BLaER1 (cell line): Measurements from ENCODE around the gene PCDHGA7.
A peak's percentile ranks its signal among the peaks of the same experiment; 100 is the strongest.

Source experiments
- H3K27ac ChIP-seq: shearing (Covaris generic); formaldehyde crosslinking; 2 replicates; pipeline ENCODE4 v1.8.1; 2022
- H3K27me3 ChIP-seq: shearing (Covaris generic); formaldehyde crosslinking; 2 replicates; pipeline ENCODE4 v1.8.1; 2022
- H3K36me3 ChIP-seq: shearing (Covaris generic); formaldehyde crosslinking; 2 replicates; pipeline ENCODE4 v1.8.1; 2022
- H3K4me1 ChIP-seq: shearing (Covaris generic); formaldehyde crosslinking; 2 replicates; pipeline ENCODE4 v1.8.1; 2022
- H3K4me2 ChIP-seq: shearing (Covaris generic); formaldehyde crosslinking; 2 replicates; pipeline ENCODE4 v1.8.1; 2022
- H3K4me3 ChIP-seq: shearing (Covaris generic); formaldehyde crosslinking; 2 replicates; pipeline ENCODE4 v1.8.1; 2022
- H3K9ac ChIP-seq: shearing (Covaris generic); formaldehyde crosslinking; 2 replicates; pipeline ENCODE4 v1.8.1; 2022
- H3K9me3 ChIP-seq: shearing (Covaris generic); formaldehyde crosslinking; 2 replicates; pipeline ENCODE4 v1.8.1; 2022
- H4K20me1 ChIP-seq: shearing (Covaris generic); formaldehyde crosslinking; 2 replicates; pipeline ENCODE4 v1.8.1; 2022
- Cebpa-rat ChIP-seq: shearing (Covaris generic); IDR thresholded peaks from 2 replicates; pipeline ENCODE4 v1.8.1; 2022

PCDHGA7 gene

GRCh38 chr5:141351591-141351990 lies 31.0 kb upstream of the PCDHGA7 start:
- Histone ChIP-seq H3K36me3 (no peaks in the 10 kb centered on the region), H3K4me3 (no peak overlapping the region), H3K27me3 (no peaks in the 10 kb centered on the region), H3K27ac (no peak overlapping the region), H3K4me2 (no peak overlapping the region), H3K4me1 (no peaks in the 10 kb centered on the region), H3K9ac (no peak overlapping the region), H3K9me3 (peaks cover 79% of the 10 kb centered on the region), H4K20me1 (no peaks in the 10 kb centered on the region)
- no peak for TF ChIP-seq Cebpa-rat

GRCh38 chr5:141354900-141355469 lies 27.6 kb upstream of the PCDHGA7 start, which contains the start of gene PCDHGA4:
Gene PCDHGA4, plus strand, starts transcription at chr5:141355021. Its CDS starts 87 bp downstream, at chr5:141355108.
- Histone ChIP-seq H4K20me1 (no peaks in the 10 kb centered on the region), H3K9me3 (peaks cover 67% of the 10 kb centered on the region), H3K4me3 (no peak within 1 kb of the TSS), H3K27ac (no peak within 1 kb of the TSS), H3K4me2 (no peak within 1 kb of the TSS), H3K4me1 (no peaks in the 10 kb centered on the region), H3K27me3 (no peaks in the 10 kb centered on the region), H3K36me3 (no peaks in the 10 kb centered on the region), H3K9ac (no peak within 1 kb of the TSS)
- TF ChIP-seq Cebpa-rat: no peak

- no peaks in the 10 kb centered on the region for H3K4me1 ChIP-seq
- H3K27ac ChIP-seq: no peak overlapping the region
- peaks cover 67% of the 10 kb centered on the region for H3K9me3 ChIP-seq
- no peak for TF ChIP-seq Cebpa-rat
- no peak overlapping the region for H3K9ac ChIP-seq
- H3K4me3 ChIP-seq: no peak overlapping the region
- no peaks in the 10 kb centered on the region for H3K36me3 ChIP-seq
- no peaks in the 10 kb centered on the region for H3K27me3 ChIP-seq
- no peaks in the 10 kb centered on the region for H4K20me1 ChIP-seq
- no peak overlapping the region for H3K4me2 ChIP-seq
Measured at GRCh38 chr5:141355641-141356040, 26.9 kb upstream of the PCDHGA7 start.

- no peaks in the 10 kb centered on the region for H3K27me3 ChIP-seq
- no peak overlapping the region for H3K4me2 ChIP-seq
- TF ChIP-seq Cebpa-rat: no peak
- no peaks in the 10 kb centered on the region for H4K20me1 ChIP-seq
- H3K36me3 ChIP-seq: no peaks in the 10 kb centered on the region
- H3K9ac ChIP-seq: no peak overlapping the region
- H3K9me3 ChIP-seq: peaks cover 67% of the 10 kb centered on the region
- H3K27ac ChIP-seq: no peak overlapping the region
- no peaks in the 10 kb centered on the region for H3K4me1 ChIP-seq
- H3K4me3 ChIP-seq: no peak overlapping the region
Measured at GRCh38 chr5:141356133-141356532, 26.4 kb upstream of the PCDHGA7 start.

GRCh38 chr5:141356950-141357349 lies 25.6 kb upstream of the PCDHGA7 start:
- Histone ChIP-seq H3K4me1 (no peaks in the 10 kb centered on the region), H3K4me3 (no peak overlapping the region), H4K20me1 (no peaks in the 10 kb centered on the region), H3K27me3 (no peaks in the 10 kb centered on the region), H3K27ac (no peak overlapping the region), H3K9ac (no peak overlapping the region), H3K9me3 (peaks cover 67% of the 10 kb centered on the region), H3K36me3 (no peaks in the 10 kb centered on the region), H3K4me2 (no peak overlapping the region)
- no peak for TF ChIP-seq Cebpa-rat

GRCh38 chr5:141359790-141360426 lies 22.6 kb upstream of the PCDHGA7 start, which contains the start of gene PCDHGB2:
Gene PCDHGB2, plus strand, starts transcription at chr5:141359994. Its CDS starts 142 bp downstream, at chr5:141360136.
- Histone ChIP-seq H3K36me3 (no peaks in the 10 kb centered on the region), H3K4me3 (peak within 1 kb of the TSS; percentile 44), H3K9me3 (peaks cover 78% of the 10 kb centered on the region), H3K9ac (no peak within 1 kb of the TSS), H3K4me2 (no peak within 1 kb of the TSS), H3K4me1 (no peaks in the 10 kb centered on the region), H3K27ac (no peak within 1 kb of the TSS), H3K27me3 (no peaks in the 10 kb centered on the region), H4K20me1 (no peaks in the 10 kb centered on the region)
- no peak for TF ChIP-seq Cebpa-rat

- Histone ChIP-seq H3K9ac (no peak overlapping the region), H3K4me1 (no peaks in the 10 kb centered on the region), H3K27me3 (no peaks in the 10 kb centered on the region), H4K20me1 (no peaks in the 10 kb centered on the region), H3K36me3 (no peaks in the 10 kb centered on the region), H3K27ac (no peak overlapping the region), H3K4me2 (no peak overlapping the region), H3K4me3 (no peak overlapping the region), H3K9me3 (peaks cover 78% of the 10 kb centered on the region)
- no peak for TF ChIP-seq Cebpa-rat
Measured at GRCh38 chr5:141360685-141361084, 21.9 kb upstream of the PCDHGA7 start.

GRCh38 chr5:141362719-141363118 lies 19.8 kb upstream of the PCDHGA7 start:
- Histone ChIP-seq H4K20me1 (no peaks in the 10 kb centered on the region), H3K9ac (no peak overlapping the region), H3K36me3 (no peaks in the 10 kb centered on the region), H3K27me3 (no peaks in the 10 kb centered on the region), H3K27ac (no peak overlapping the region), H3K4me1 (no peaks in the 10 kb centered on the region), H3K4me3 (no peak overlapping the region), H3K9me3 (peaks cover 74% of the 10 kb centered on the region), H3K4me2 (no peak overlapping the region)
- TF ChIP-seq Cebpa-rat: no peak

- H3K27ac ChIP-seq: no peak within 1 kb of the TSS
- H3K36me3 ChIP-seq: no peaks in the 10 kb centered on the region
- H3K4me1 ChIP-seq: no peaks in the 10 kb centered on the region
- H3K4me3 ChIP-seq: no peak within 1 kb of the TSS
- H4K20me1 ChIP-seq: no peaks in the 10 kb centered on the region
- TF ChIP-seq Cebpa-rat: no peak
- H3K9ac ChIP-seq: no peak within 1 kb of the TSS
- peaks cover 74% of the 10 kb centered on the region for H3K9me3 ChIP-seq
- no peaks in the 10 kb centered on the region for H3K27me3 ChIP-seq
- H3K4me2 ChIP-seq: no peak within 1 kb of the TSS
Measured at GRCh38 chr5:141363952-141364660, 18.4 kb upstream of the PCDHGA7 start, which contains the start of gene PCDHGA5. Gene PCDHGA5, plus strand, starts transcription at chr5:141364162. Its CDS starts 169 bp downstream, at chr5:141364331.
